ENCODE results near the gene NCOA5.
A peak's percentile ranks its signal among the peaks of the same experiment; 100 is the strongest.

Gene NCOA5

DNA sequence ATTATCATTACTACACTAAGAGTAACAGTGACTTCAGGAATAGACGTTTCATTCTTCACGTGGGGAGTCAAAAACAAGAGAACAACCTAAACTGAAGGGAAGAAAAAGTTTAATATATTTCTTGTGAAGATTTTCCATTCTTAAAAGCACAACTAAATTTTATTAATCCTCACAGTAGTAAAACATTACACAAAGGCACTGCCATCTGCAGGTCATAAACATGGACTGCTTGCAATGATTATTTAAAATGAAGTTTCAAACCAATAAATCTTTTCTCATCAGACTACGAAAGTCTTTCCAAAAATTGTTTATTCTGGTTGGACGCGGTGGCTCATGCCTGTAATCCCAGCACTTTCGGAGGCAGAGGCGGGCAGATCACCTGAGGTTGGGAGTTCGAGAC is 2.6 kb downstream of the NCOA5 start:
- DNase-seq: no peak
- intact Hi-C loops (cut with DNase I; ENCODE audit: low total_unique reads): no loop called here
- Histone ChIP-seq H3K4me3 (no peak overlapping the region), H3K4me1 (peaks cover 0 to 72% (median 57%) of the 10 kb centered on the region in 4 donors), H3K36me3 (no peaks in the 10 kb centered on the region), H3K27ac (peak overlapping the region in 1 of 2 donors; percentile 97), H3K9me3 (no peaks in the 10 kb centered on the region), H3K27me3 (no peaks in the 10 kb centered on the region)
- TF ChIP-seq, protein P1, sequence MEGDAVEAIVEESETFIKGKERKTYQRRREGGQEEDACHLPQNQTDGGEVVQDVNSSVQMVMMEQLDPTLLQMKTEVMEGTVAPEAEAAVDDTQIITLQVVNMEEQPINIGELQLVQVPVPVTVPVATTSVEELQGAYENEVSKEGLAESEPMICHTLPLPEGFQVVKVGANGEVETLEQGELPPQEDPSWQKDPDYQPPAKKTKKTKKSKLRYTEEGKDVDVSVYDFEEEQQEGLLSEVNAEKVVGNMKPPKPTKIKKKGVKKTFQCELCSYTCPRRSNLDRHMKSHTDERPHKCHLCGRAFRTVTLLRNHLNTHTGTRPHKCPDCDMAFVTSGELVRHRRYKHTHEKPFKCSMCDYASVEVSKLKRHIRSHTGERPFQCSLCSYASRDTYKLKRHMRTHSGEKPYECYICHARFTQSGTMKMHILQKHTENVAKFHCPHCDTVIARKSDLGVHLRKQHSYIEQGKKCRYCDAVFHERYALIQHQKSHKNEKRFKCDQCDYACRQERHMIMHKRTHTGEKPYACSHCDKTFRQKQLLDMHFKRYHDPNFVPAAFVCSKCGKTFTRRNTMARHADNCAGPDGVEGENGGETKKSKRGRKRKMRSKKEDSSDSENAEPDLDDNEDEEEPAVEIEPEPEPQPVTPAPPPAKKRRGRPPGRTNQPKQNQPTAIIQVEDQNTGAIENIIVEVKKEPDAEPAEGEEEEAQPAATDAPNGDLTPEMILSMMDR (IDR thresholded peaks at IDR 0.05): peak; percentile 23 to 30

DNA sequence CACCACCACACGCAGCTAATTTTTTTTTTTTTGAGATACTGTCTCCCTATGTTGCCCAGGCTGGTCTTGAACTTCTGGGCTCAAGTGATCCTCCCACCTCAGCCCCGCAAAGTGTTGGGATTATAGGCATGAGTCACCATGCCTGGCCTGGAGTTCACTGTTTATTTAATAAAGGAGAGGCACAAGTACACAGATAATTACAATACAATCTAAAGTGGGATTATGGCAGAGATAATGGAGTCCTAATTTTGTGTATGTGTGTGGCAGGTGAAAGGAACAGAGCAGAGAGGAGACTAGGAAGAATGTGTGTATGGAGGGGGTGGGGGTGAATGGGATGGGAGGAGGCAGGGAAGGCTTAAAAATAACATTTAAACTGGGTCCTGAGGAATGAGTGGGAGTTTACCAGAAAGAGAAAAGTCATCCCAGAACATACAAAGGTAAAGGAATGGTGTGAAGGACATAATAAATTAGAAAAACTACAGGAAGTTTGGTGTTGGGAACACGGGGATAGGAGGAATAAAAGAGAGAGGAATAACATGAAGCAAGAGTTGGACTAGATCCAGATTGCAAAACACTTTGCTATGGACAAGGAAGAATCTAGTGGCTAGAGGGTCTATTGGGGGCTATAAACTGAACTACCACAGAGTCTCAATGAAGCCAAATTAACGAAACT is 4.4 kb downstream of the NCOA5 start:
- Histone ChIP-seq H3K27me3 (no peaks in the 10 kb centered on the region), H3K27ac (peak overlapping the region; percentile 30 to 36), H3K9me3 (no peaks in the 10 kb centered on the region), H3K4me3 (no peak overlapping the region), H3K36me3 (no peaks in the 10 kb centered on the region), H3K4me1 (peaks cover 0 to 81% (median 61%) of the 10 kb centered on the region in 4 donors)
- DNase-seq: no peak
- intact Hi-C loops (cut with DNase I; ENCODE audit: low total_unique reads): no loop called here
- TF ChIP-seq, protein P1 (IDR thresholded peaks at IDR 0.05): no peak

DNA sequence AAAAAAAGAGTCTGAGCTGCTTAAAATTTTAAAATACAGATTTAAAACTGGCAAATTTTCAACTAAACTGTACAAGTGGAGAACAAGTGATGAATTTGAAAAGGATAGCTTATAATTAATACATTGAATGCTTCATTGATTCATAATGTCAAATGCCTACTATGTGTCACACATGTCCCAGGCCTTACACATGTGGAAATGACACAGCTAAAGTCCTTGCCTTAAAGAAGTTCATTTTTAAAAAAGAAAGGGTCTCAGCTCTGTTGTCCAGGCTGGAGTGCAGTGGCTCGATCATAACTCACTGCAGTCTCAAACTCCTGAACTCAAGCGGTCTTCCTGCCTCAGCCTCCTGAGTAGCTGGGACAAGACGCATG is 5.0 kb downstream of the NCOA5 start:
- intact Hi-C loops (cut with DNase I; ENCODE audit: low total_unique reads): no loop called here
- Histone ChIP-seq H3K9me3 (no peaks in the 10 kb centered on the region), H3K27ac (peak overlapping the region in 1 of 2 donors; percentile 36), H3K36me3 (no peaks in the 10 kb centered on the region), H3K4me1 (peaks cover 0 to 83% (median 60%) of the 10 kb centered on the region in 4 donors), H3K4me3 (no peak overlapping the region), H3K27me3 (no peaks in the 10 kb centered on the region)
- TF ChIP-seq, protein P1 (IDR thresholded peaks at IDR 0.05): no peak
- no peak for DNase-seq

DNA sequence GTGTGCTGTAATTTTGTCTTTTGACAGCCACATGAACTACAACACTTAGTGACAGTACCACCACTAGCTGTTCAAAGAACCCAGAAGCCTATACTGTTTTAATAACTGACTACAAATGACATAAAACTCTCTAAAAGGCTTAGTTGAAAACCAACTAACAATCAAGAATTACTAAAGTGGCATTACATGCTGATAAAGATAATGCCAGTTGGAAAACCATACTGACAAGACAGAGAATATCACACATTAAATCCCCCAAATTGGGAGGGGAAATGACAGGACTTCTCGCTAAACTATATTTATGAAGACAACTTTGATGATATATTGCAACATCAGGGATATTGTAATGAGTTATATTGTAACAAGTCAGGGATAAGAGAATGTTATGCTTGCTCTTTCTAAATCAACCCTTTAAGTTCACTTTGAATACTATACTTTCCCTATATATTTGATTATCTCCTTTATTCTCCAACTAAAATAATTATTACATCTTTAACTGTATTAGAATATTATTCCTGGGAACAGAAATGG is 6.2 kb downstream of the NCOA5 start:
- Histone ChIP-seq H3K27me3 (no peaks in the 10 kb centered on the region), H3K9me3 (no peaks in the 10 kb centered on the region), H3K36me3 (peaks cover 8 to 9% (median 8%) of the 10 kb centered on the region in 3 donors), H3K4me1 (peaks cover 0 to 89% (median 61%) of the 10 kb centered on the region in 4 donors), H3K27ac (no peak overlapping the region), H3K4me3 (no peak overlapping the region)
- TF ChIP-seq, protein P1 (IDR thresholded peaks at IDR 0.05): no peak
- intact Hi-C loops (cut with DNase I; ENCODE audit: low total_unique reads): no loop called here
- no peak for DNase-seq

DNA sequence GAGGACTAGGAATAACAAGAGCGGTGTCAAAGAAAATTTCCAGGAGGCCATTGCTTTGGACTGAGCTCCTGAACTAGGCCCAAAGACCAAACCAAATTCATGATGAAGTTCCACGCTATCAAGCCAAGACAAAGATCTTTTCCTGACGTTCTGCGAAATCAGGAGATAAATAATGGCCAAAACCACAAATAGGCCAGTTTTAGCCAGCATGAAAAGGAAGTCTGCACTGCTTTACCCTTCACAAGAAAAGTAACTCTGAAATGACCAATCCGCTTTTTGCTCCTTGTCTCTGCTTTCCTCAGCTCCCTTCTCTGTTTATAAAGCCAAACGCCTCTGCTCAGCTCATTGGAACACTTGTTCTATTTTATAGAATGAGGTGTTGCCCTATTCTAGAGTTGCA is 6.7 kb downstream of the NCOA5 start:
- Histone ChIP-seq H3K27me3 (no peaks in the 10 kb centered on the region), H3K4me3 (no peak overlapping the region), H3K9me3 (no peaks in the 10 kb centered on the region), H3K36me3 (peaks cover 11 to 13% (median 12%) of the 10 kb centered on the region in 3 donors), H3K27ac (no peak overlapping the region), H3K4me1 (peaks cover 0 to 84% (median 57%) of the 10 kb centered on the region in 4 donors)
- TF ChIP-seq, protein P1 (IDR thresholded peaks at IDR 0.05): no peak
- no peak for DNase-seq
- intact Hi-C loops (cut with DNase I; ENCODE audit: low total_unique reads): no loop called here

All from tibial artery (tissue), 4 donors.